ENCODE measurements around the gene CTNNA1.
"Not testable (repeated sequence)": the region's sequence is repeated elsewhere in the genome, so short reads cannot be mapped to it uniquely, and the experiment has no call there.

Gene CTNNA1

GRCh38 chr5:138725153-138725817 lies 27.9 kb upstream of the CTNNA1 start:
- DNase-seq: no peak

GRCh38 chr5:138725818-138726416 lies 27.3 kb upstream of the CTNNA1 start:
- DNase-seq: no peak

GRCh38 chr5:138726848-138727247 lies 26.4 kb upstream of the CTNNA1 start:
- DNase-seq: no peak

- not testable (repeated sequence) for DNase-seq
Observed at GRCh38 chr5:138730496-138730895, 22.7 kb upstream of the CTNNA1 start.

GRCh38 chr5:138732466-138732865 lies 20.8 kb upstream of the CTNNA1 start:
- DNase-seq: no peak

- DNase-seq: no peak
Observed at GRCh38 chr5:138732933-138733332, 20.3 kb upstream of the CTNNA1 start.

- no peak for DNase-seq
Observed at GRCh38 chr5:138733509-138733908, 19.7 kb upstream of the CTNNA1 start.

DNA sequence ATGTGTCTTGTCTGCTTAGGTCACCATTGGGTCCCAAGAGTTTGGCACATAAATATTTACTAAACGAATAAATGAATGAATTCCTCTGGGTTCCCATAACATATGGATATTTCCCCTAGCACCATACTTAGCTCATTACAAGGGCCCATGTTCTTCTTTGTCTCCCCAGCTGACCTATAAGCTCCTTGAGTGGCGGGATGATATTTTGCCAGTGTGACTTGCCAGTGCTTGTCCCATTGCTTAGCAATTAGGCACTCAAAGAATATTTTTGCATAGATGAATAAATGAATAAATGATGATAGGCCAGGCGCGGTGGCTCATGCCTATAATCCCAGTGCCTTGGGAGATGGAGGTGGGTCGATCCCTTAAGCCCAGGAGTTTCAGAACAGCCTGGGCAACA lies 16.9 kb upstream of the CTNNA1 start:
- no peak for DNase-seq

DNA sequence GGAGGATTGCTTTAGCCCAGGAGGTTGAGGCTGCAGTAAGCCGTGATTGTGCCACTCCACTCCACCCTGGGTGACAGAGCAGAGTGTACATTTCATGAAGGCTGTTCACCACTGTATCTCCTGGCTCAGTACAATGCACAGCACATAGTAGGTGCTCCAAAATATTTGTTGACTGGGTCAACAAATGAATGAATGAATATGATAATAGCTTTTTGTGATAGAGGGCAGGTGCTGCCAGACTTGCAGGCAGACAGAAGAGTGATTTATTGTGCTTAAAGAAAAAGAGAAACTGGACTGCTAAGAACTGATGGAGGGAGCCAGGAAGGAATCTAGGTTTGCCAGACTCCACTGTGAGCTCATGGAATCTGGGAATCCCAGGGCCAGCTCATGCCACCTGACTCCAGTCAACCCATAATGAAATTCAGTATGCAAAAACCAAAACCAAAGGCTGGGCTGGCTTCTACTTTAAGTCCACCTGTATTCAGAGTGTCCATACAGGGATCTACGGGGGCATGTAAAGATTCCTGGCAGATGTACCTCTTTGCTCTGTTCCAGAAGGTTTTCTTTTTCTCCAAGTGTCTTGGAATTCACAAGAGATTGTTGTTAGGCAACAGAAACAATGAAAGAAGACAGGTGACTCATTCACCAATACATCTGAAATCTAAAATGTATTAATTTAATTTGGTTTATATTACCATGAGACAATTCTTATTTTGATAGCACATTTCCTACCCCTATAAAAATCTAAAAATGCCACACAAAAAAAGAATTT lies 15.5 kb upstream of the CTNNA1 start:
- no peak for DNase-seq

DNA sequence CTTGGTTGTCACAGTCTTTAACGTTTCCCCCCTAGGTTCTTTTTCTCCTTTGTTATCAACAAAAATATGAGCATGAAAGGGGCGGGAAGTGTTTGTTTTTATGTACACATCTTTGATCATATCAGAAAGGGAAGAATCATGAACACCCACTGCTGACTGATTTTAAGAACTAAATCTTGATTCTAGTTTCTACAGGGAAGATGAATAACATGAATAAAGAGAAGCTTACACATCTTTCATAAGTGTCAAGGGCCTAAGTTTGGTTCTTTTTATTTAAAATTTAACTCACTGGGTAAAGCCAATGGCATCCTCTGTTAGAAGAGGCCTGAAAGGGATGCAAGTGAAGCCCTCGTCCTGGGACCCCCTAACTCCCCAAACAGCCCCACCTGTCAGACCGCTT lies 14.8 kb upstream of the CTNNA1 start:
- DNase-seq: no peak

GRCh38 chr5:138739938-138740337 lies 13.3 kb upstream of the CTNNA1 start:
- no peak for DNase-seq

- no peak for DNase-seq
Observed at GRCh38 chr5:138743484-138743883, 9.7 kb upstream of the CTNNA1 start.

DNA sequence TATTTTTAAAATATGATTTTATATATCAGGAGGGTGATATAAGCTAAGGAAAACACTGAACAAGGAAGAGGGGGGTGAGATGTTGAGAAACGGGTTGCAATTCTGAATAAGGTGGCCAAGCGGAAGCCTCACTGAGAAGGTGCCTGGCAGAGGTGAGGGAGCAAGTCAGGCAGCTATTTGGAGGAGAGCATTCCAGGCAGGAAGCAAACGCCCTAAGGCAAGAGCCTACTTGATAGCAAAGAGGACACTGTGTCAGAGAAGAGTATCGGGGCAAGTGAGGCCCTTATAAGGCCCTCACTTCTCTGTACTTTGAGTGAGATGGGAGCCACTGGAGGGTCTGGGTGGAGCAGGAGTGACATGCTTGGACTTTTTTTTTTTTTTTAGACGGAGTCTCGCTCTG lies 8.0 kb upstream of the CTNNA1 start:
- no peak for DNase-seq

- DNase-seq: no peak
Observed at GRCh38 chr5:138748630-138749081, 4.6 kb upstream of the CTNNA1 start.

DNA sequence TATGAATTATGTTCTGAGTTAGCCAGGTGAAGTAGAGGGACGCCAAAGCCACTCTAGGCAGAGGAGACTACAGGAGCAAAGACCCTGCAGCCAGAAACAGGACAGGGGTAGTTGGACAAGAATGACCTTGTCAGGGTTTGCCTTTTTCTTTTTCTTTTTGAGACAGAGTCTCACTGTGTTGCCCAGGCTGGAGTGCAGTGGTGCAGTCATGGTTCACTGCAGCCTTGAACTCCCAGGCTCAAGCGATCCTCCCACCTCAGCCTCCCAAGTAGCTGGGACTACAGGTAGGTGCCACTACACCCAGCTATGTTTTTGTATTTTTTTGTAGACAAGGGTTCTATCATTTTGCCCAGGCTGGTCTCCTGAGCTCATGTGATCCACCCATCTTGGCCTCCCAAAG lies 1.9 kb upstream of the CTNNA1 start:
- DNase-seq: not testable (repeated sequence)

DNA sequence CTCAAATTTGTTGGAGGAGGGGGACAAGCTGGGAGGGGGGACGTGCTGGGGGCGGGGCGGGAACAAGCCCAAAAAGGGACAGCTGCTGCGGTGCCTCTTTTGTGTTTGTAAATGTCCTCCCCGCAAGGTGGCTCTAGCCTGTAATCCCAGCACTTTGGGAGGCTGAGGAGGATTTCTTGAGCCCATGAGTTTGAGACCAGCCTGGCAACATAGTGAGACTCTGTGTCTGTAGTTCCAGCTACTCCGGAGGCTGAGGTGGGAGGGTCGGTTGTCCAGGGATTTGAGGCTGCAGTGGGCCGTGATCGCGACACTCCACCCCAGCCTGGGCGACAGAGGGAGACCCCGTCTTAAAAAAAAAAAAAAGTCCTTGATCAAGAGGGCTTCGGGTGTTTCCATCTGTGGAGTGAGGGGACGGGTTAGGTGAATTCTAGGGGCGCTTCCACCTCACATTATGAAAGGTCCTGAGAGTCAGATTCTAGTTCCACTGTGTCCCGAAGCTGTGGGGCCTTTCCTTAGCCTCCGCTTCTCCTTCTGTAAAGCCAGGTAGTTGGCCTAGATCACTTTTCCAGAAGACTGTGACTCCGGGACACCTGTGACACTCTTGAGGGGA lies 779 bp upstream of the CTNNA1 start:
- DNase-seq: no peak

- DNase-seq: peak; percentile 81
Observed at GRCh38 chr5:138753794-138754698, 821 bp downstream of the CTNNA1 start.

- DNase-seq: no peak
Observed at GRCh38 chr5:138754699-138755057, 1.5 kb downstream of the CTNNA1 start.

GRCh38 chr5:138755084-138755748 lies 2.0 kb downstream of the CTNNA1 start:
- no peak for DNase-seq

GRCh38 chr5:138757061-138757776 lies 4.0 kb downstream of the CTNNA1 start:
- DNase-seq: no peak

DNA sequence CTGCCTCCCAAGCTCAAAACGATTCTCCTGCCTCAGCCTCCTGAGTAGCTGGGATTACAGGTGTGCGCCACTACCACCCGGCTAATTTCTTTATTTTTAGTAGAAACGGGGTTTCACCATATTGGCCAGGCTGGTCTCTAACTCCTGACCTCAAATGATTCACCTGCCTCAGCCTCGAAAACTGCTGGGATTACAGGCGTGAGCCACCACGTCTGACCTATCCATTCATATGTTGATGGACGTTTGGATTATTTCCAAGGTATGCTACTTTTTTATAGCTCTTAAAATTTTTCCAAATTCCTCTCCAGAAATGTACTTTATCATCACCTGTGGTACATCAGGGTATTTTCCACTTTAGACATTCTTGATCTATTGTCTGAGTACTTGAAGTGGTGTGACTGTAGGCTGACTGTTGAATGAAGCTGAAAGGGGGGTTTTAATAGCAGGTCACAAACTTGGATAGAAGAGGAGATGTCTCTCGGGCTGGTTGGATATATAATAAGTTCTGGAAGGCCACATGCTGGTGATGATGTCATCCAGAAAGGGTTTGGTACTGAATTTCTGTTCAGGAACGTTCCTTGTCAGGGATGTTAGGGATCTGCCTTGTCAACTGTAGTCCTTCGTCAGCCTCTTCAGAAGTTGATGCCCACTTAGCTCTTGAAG lies 7.4 kb downstream of the CTNNA1 start:
- DNase-seq: no peak

Measured in SHP77 treated with DMSO at 0.1 percent for 48 hours (cell line).